Measurements from ENCODE around the gene CDC42BPG. TPM values are rescaled to one million over a fixed set of nuclear protein-coding genes. Genes with fewer than 3 reads are reported as not detected.

The CDC42BPG gene
- total RNA-seq, 1 experiment from 2014 or later = 14.5 TPM

GRCh38 chr11:64888729-64889511 lies 44.5 kb upstream of the CDC42BPG start:
- no peaks in the 10 kb centered on the region for H3K9me3 ChIP-seq (ENCODE audit: low read length)
- no peaks in the 10 kb centered on the region for H3K36me3 ChIP-seq (ENCODE audit: low read depth, low read length)
- H3K4me3 ChIP-seq (ENCODE audit: low read length) = no peak overlapping the region
- ChIA-PET CTCF (no interaction called here), POLR2A (ENCODE audit: unreplicated experiment) (no interaction called here)
- H4K20me1 ChIP-seq (ENCODE audit: low read length) = no peaks in the 10 kb centered on the region
- H3K27ac ChIP-seq (ENCODE audit: low read length) = no peak overlapping the region
- no peak overlapping the region for H3K9ac ChIP-seq (ENCODE audit: low read length)
- DNase-seq (peak; percentile 34), ATAC-seq (peak; percentile 6; the same call in 1 of the 2 replicates)
- H3K27me3 ChIP-seq (ENCODE audit: low read length) = no peaks in the 10 kb centered on the region
- TF ChIP-seq CTCF (conservative IDR thresholded peaks at IDR 0.05; ENCODE audit: low read depth, low read length) (no peak), EZH2 (IDR thresholded peaks at IDR 0.05; ENCODE audit: low read length, unreplicated experiment) (no peak), EZH2phosphoT487 (IDR thresholded peaks at IDR 0.05; ENCODE audit: borderline replicate concordance, low read length) (no peak)
- H3K4me2 ChIP-seq (ENCODE audit: low read length) = peak overlapping the region; percentile 20
- 0 out of 2 replicates have a peak overlapping the region, but pooled peaks have one; percentile 15 for H2AFZ ChIP-seq (ENCODE audit: low read length)
- H3K4me1 ChIP-seq (ENCODE audit: insufficient read depth, low read length) = peaks cover 24% of the 10 kb centered on the region
- no peaks in the 10 kb centered on the region for H3K79me2 ChIP-seq (ENCODE audit: low read length)
- intact Hi-C loops (cut with micrococcal nuclease) = no loop called here
- no TSS peak for BruUV-seq (replicated peaks)
- H3F3A ChIP-seq (ENCODE audit: low read length, unreplicated experiment) = no peaks in the 10 kb centered on the region
- no peaks in the 10 kb centered on the region for H3K9me2 ChIP-seq (replicated peaks; ENCODE audit: low read length)

GRCh38 chr11:64888406-64888728 lies 43.9 kb upstream of the CDC42BPG start:
- DNase-seq = no peak
- H3K36me3 ChIP-seq (ENCODE audit: low read depth, low read length) = no peaks in the 10 kb centered on the region
- H2AFZ ChIP-seq (ENCODE audit: low read length) = peak overlapping the region; percentile 71
- no peak for TF ChIP-seq CTCF (conservative IDR thresholded peaks at IDR 0.05; ENCODE audit: low read depth, low read length)
- H3K79me2 ChIP-seq (ENCODE audit: low read length) = no peaks in the 10 kb centered on the region
- H4K20me1 ChIP-seq (ENCODE audit: low read length) = no peaks in the 10 kb centered on the region
- no peak overlapping the region for H3K4me3 ChIP-seq (ENCODE audit: low read length)
- CTCF ChIA-PET = interaction anchor here (0.5 to 1.1 kb wide), 8 partner anchors 8 to 118 kb away, joined by 3 to 17 read pairs (median 3); partner anchors contain the start of gene CDC42BPG
- no peak overlapping the region for H3K9ac ChIP-seq (ENCODE audit: low read length)
- no peaks in the 10 kb centered on the region for H3F3A ChIP-seq (ENCODE audit: low read length, unreplicated experiment)
- H3K4me1 ChIP-seq (ENCODE audit: insufficient read depth, low read length) = peaks cover 24% of the 10 kb centered on the region
- H3K4me2 ChIP-seq (ENCODE audit: low read length) = peak overlapping the region; percentile 59
- H3K27me3 ChIP-seq (ENCODE audit: low read length) = no peaks in the 10 kb centered on the region
- POLR2A ChIA-PET (ENCODE audit: unreplicated experiment) = no interaction called here
- H3K9me3 ChIP-seq (ENCODE audit: low read length) = no peaks in the 10 kb centered on the region
- intact Hi-C loops (cut with micrococcal nuclease) = no loop called here
- no peak overlapping the region for H3K27ac ChIP-seq (ENCODE audit: low read length)
- BruUV-seq (replicated peaks) = no TSS peak
- no peak for ATAC-seq
- H3K9me2 ChIP-seq (replicated peaks; ENCODE audit: low read length) = no peaks in the 10 kb centered on the region

GRCh38 chr11:64887757-64888405 lies 43.4 kb upstream of the CDC42BPG start:
- no peak overlapping the region; the same call in 1 of the 2 replicates for H3K4me3 ChIP-seq (ENCODE audit: low read length)
- no peak overlapping the region for H3K9ac ChIP-seq (ENCODE audit: low read length)
- CTCF ChIA-PET = interaction anchor here (0.5 to 1.1 kb wide), 8 partner anchors 9 to 119 kb away, joined by 3 to 17 read pairs (median 3); partner anchors contain the start of gene CDC42BPG
- intact Hi-C loops (cut with micrococcal nuclease) = no loop called here
- H3K79me2 ChIP-seq (ENCODE audit: low read length) = no peaks in the 10 kb centered on the region
- no peaks in the 10 kb centered on the region for H3K27me3 ChIP-seq (ENCODE audit: low read length)
- H2AFZ ChIP-seq (ENCODE audit: low read length) = peak overlapping the region; percentile 71
- DNase-seq = peak; percentile 79
- H3K36me3 ChIP-seq (ENCODE audit: low read depth, low read length) = no peaks in the 10 kb centered on the region
- H3K9me3 ChIP-seq (ENCODE audit: low read length) = no peaks in the 10 kb centered on the region
- peak; percentile 95 for TF ChIP-seq CTCF (conservative IDR thresholded peaks at IDR 0.05; ENCODE audit: low read depth, low read length)
- TF ChIP-seq EZH2phosphoT487 (IDR thresholded peaks at IDR 0.05; ENCODE audit: borderline replicate concordance, low read length) = no peak
- ATAC-seq = peak; percentile 82
- no peaks in the 10 kb centered on the region for H3F3A ChIP-seq (ENCODE audit: low read length, unreplicated experiment)
- H3K27ac ChIP-seq (ENCODE audit: low read length) = no peak overlapping the region
- H3K4me1 ChIP-seq (ENCODE audit: insufficient read depth, low read length) = peaks cover 24% of the 10 kb centered on the region
- POLR2A ChIA-PET (ENCODE audit: unreplicated experiment) = no interaction called here
- no peaks in the 10 kb centered on the region for H3K9me2 ChIP-seq (replicated peaks; ENCODE audit: low read length)
- BruUV-seq (replicated peaks) = no TSS peak
- H4K20me1 ChIP-seq (ENCODE audit: low read length) = no peaks in the 10 kb centered on the region
- peak overlapping the region; percentile 59 for H3K4me2 ChIP-seq (ENCODE audit: low read length)

Data from PC-3 (cell line).